Lower leg skin (tissue), 4 donors: ENCODE data around the gene TICAM1. TPM values are rescaled to one million over a fixed set of nuclear protein-coding genes. Genes with fewer than 3 reads are reported as not detected.
A peak's percentile ranks its signal among the peaks of the same experiment; 100 is the strongest.

Source experiments
- DNase-seq, 2 donors: peaks; one replicate each; pipeline ENCODE4 v3.0.0-alpha.2; 2019; ENCODE audit warnings: low spot score in 2 of 2
- H3K4me3 ChIP-seq: fragments of 200-600 bp; sonication (generic); 2 replicates; pipeline ENCODE4 v1.5.1; 2017; ENCODE audit warnings: mild to moderate bottlenecking, low read depth; ENCODE audit not compliant: poor library complexity, severe bottlenecking
- POLR2A ChIP-seq, 2 donors: fragments of 450-650 bp; IDR thresholded peaks; one replicate each; pipeline ENCODE4 v1.6.1; 2016 to 2017; ENCODE audit warnings: antibody characterized with exemption in 2 of 2, mild to moderate bottlenecking in 1 of 2, moderate library complexity in 1 of 2
- WGBS, 2 donors: methylation state at CpG; one replicate each; pipeline ENCODE4 v1.1.5; 2018; 5-methylcytosine and 5-hydroxymethylcytosine counted together
- intact Hi-C: fragments of 100-400 bp; cut with DNase I; formaldehyde crosslinking; loops from one replicate; pipeline ENCODE4 v1.15.0; 2023; ENCODE audit warnings: low total_unique reads
- total RNA-seq, 4 donors: library from RNA; depleted of rRNA; stranded (reverse); fragments of >200 nt; gene quantifications; one replicate each; pipeline ENCODE4 v1.1.0, GENCODE V29; 2016
- TF ChIP-seq, protein P1 (sequence below), 3 donors: fragments of 450-650 bp; IDR thresholded peaks; one replicate each; pipeline ENCODE4 v1.5.1; 2016; ENCODE audit warnings: antibody characterized with exemption in 3 of 3, mild to moderate bottlenecking in 3 of 3, moderate library complexity in 2 of 3

Gene TICAM1
- total RNA-seq, 4 donors from 2014 or later, result 8.0 to 34.4 (median 15.3) TPM

DNA sequence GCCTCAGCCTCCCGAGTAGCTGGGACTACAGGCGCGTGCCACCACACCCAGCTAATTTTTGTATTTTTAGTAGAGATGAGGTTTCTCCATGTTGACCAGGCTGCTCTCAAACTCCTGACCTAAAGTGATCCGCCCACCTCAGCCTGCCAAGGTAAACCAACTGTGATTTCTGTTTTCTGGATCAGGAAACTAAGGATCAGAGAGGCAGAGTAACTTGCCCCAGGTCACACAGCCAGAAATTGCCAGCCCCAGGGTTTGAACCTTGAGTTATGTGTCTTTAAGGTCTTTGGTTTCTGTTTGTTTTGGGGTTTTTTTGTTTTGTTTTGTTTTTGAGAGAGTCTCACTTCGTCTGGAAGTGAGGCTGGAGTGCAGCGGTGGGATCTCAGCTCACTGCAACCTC, 40.2 kb upstream of the TICAM1 start:
- no peak overlapping the region for H3K4me3 ChIP-seq
- TF ChIP-seq POLR2A (IDR thresholded peaks at IDR 0.05), result no peak
- TF ChIP-seq, protein P1, sequence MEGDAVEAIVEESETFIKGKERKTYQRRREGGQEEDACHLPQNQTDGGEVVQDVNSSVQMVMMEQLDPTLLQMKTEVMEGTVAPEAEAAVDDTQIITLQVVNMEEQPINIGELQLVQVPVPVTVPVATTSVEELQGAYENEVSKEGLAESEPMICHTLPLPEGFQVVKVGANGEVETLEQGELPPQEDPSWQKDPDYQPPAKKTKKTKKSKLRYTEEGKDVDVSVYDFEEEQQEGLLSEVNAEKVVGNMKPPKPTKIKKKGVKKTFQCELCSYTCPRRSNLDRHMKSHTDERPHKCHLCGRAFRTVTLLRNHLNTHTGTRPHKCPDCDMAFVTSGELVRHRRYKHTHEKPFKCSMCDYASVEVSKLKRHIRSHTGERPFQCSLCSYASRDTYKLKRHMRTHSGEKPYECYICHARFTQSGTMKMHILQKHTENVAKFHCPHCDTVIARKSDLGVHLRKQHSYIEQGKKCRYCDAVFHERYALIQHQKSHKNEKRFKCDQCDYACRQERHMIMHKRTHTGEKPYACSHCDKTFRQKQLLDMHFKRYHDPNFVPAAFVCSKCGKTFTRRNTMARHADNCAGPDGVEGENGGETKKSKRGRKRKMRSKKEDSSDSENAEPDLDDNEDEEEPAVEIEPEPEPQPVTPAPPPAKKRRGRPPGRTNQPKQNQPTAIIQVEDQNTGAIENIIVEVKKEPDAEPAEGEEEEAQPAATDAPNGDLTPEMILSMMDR (IDR thresholded peaks at IDR 0.05), result no peak
- no peak for DNase-seq
- intact Hi-C loops, result loop anchor here (5.0 kb wide), 2 partner anchors 36 to 161 kb away; partner anchors contain the start of gene UHRF1
- 63 to 79% methylated on average over 6 of the region's 6 CpGs for WGBS, 2 donors

- WGBS, 2 donors, result 54 to 61% methylated on average over 10 of the region's 10 CpGs
- H3K4me3 ChIP-seq, result no peak overlapping the region
- no peak for TF ChIP-seq POLR2A (IDR thresholded peaks at IDR 0.05)
- TF ChIP-seq, protein P1 (IDR thresholded peaks at IDR 0.05), result peak in 1 of 3 donors; percentile 32
- DNase-seq, result peak in 1 of 2 donors; percentile 47
- intact Hi-C loops, result loop anchor here (5.0 kb wide), 2 partner anchors 37 to 162 kb away; partner anchors contain the start of gene UHRF1
Observed at GRCh38 chr19:4870025-4870700, 38.7 kb upstream of the TICAM1 start.

- 51 to 65% methylated on average over 10 of the region's 10 CpGs for WGBS, 2 donors
- H3K4me3 ChIP-seq, result no peak overlapping the region
- intact Hi-C loops, result no loop called here
- DNase-seq, result no peak
- TF ChIP-seq POLR2A (IDR thresholded peaks at IDR 0.05), result no peak
- TF ChIP-seq, protein P1 (IDR thresholded peaks at IDR 0.05), result no peak
Observed at GRCh38 chr19:4868286-4868834, 36.8 kb upstream of the TICAM1 start.

DNA sequence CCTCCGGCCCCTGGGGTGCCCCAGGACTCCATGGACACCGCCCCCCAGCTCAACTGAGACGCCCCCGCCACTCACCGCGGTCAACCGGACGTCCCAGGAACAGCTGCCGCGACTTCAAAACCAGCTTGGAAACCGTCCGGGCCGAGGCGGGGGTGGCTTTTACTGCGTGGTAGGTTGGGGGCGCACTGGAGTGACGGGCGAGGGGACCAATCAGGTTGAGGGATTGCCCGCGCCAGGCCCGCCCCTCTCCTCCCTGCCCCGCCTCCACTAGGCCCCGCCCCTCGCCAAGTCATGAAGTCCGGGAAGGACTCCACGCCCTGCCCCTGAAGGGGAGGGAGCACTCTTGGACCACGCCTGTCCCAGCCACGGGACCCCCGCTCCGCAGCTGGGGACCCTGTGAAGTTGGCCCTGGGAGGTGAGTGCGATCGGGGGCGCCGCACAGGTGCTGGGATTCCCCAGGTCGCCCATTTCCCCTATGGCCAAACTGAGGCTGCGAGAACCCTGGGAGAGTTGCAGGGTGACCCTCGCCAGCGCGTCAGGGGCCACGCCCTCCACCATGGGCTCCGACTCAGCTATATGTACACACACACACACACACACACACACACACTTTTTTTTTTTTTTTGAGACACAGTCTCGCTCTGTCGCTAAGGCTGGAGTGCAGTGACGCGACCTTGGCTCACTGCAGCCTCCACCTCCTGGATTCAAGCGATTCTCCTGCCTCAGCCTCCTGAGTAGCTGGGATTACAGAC, 36.2 kb upstream of the TICAM1 start, which contains the start of gene PLIN3:
Gene PLIN3, minus strand, starts transcription at position 134 of the 752 bp plus-strand sequence. CDS start 6,273 bp downstream, outside the sequence.
- WGBS, 2 donors, result 13 to 17% methylated on average over 13 to 19 of the region's 46 CpGs
- no peak for TF ChIP-seq POLR2A (IDR thresholded peaks at IDR 0.05)
- TF ChIP-seq, protein P1 (IDR thresholded peaks at IDR 0.05), result peak in 1 of 3 donors; percentile 47
- intact Hi-C loops, result no loop called here
- peak within 1 kb of the TSS; percentile 78 for H3K4me3 ChIP-seq
- DNase-seq, result peak; percentile 97 to 100

GRCh38 chr19:4866595-4867424, 35.3 kb upstream of the TICAM1 start:
- DNase-seq, result peak; percentile 67 to 94
- intact Hi-C loops, result no loop called here
- TF ChIP-seq POLR2A (IDR thresholded peaks at IDR 0.05), result no peak
- TF ChIP-seq, protein P1 (IDR thresholded peaks at IDR 0.05), result no peak
- H3K4me3 ChIP-seq, result peak overlapping the region; percentile 78
- 1 to 3% methylated on average over 18 of the region's 22 CpGs for WGBS, 2 donors
